Keratinocyte (primary cell): ENCODE data around the gene GIPC3. TPM values are rescaled to one million over a fixed set of nuclear protein-coding genes. Genes with fewer than 3 reads are reported as not detected.

Experiments used
- DNase-seq: peaks from one replicate; pipeline ENCODE4 v3.0.0-alpha.2; 2011; ENCODE audit warnings: low read depth, missing footprints, low spot score
- FAIRE-seq: peaks from 2 replicates; lab custom pipeline; 2011; peaks lifted over from hg19 to GRCh38; lab: Jason Lieb, UNC
- H2AFZ ChIP-seq: 2 replicates; pipeline ENCODE4 v1.6.0; 2012; ENCODE audit warnings: low read length, control low read depth, inconsistent platforms; ENCODE audit not compliant: control insufficient read depth
- H3K27ac ChIP-seq: 2 replicates; pipeline ENCODE4 v1.5.1; 2011; ENCODE audit warnings: low read length; ENCODE audit not compliant: control insufficient read depth, insufficient read depth
- H3K27me3 ChIP-seq: 3 replicates; pipeline ENCODE4 v1.6.0; 2011; ENCODE audit warnings: low read length; ENCODE audit not compliant: control insufficient read depth, insufficient read depth; ENCODE audit errors: extremely low read depth
- H3K36me3 ChIP-seq, 2 experiments: 2 replicates in 1 of 2; 3 replicates in 1 of 2; pipeline ENCODE4 v1.5.1; 2011; ENCODE audit warnings: low read length in 2 of 2, mild to moderate bottlenecking in 1 of 2; ENCODE audit not compliant: control insufficient read depth in 2 of 2, insufficient read depth in 2 of 2; ENCODE audit errors: extremely low read depth in 1 of 2
- H3K4me1 ChIP-seq: 3 replicates; pipeline ENCODE4 v1.5.1; 2011; ENCODE audit warnings: low read length; ENCODE audit not compliant: control insufficient read depth, insufficient read depth; ENCODE audit errors: extremely low read depth
- H3K4me2 ChIP-seq: 3 replicates; pipeline ENCODE4 v1.6.0; 2011; ENCODE audit warnings: low read depth, low read length; ENCODE audit not compliant: control insufficient read depth, insufficient read depth; ENCODE audit errors: extremely low read depth
- H3K4me3 ChIP-seq, 3 experiments: fragments of 200-600 bp in 1 of 3; sonication (generic) in 1 of 3; 2 replicates in 2 of 3; 3 replicates in 1 of 3; pipeline ENCODE4 v1.5.1; 2011 to 2016; ENCODE audit warnings: low read length in 3 of 3, mild to moderate bottlenecking in 3 of 3, control low read depth in 2 of 3, inconsistent platforms in 1 of 3, low read depth in 1 of 3, mixed read lengths in 1 of 3, mixed run types in 1 of 3, moderate library complexity in 1 of 3; ENCODE audit not compliant: control insufficient read depth in 2 of 3, insufficient read depth in 2 of 3; ENCODE audit errors: extremely low read depth in 1 of 3
- H3K79me2 ChIP-seq: 2 replicates; pipeline ENCODE4 v1.6.0; 2012; ENCODE audit warnings: low read length; ENCODE audit not compliant: control insufficient read depth, insufficient read depth
- H3K9ac ChIP-seq: 3 replicates; pipeline ENCODE4 v1.6.0; 2011; ENCODE audit warnings: low read length; ENCODE audit not compliant: control insufficient read depth, insufficient read depth; ENCODE audit errors: extremely low read depth
- H3K9me1 ChIP-seq: 3 replicates; pipeline ENCODE4 v1.6.0; 2011; ENCODE audit warnings: low read length; ENCODE audit not compliant: control insufficient read depth, insufficient read depth; ENCODE audit errors: extremely low read depth
- H3K9me3 ChIP-seq: 2 replicates; pipeline ENCODE4 v1.5.1; 2012; ENCODE audit warnings: low read depth, low read length; ENCODE audit not compliant: control insufficient read depth
- H4K20me1 ChIP-seq: 3 replicates; pipeline ENCODE4 v1.6.0; 2011; ENCODE audit warnings: low read length; ENCODE audit not compliant: control insufficient read depth, insufficient read depth; ENCODE audit errors: extremely low read depth
- CTCF ChIP-seq, 3 experiments: IDR thresholded peaks in 1 of 3; conservative IDR thresholded peaks in 1 of 3; optimal IDR thresholded peaks in 1 of 3; 2 replicates in 2 of 3; 3 replicates in 1 of 3; pipeline versions ENCODE3 to v1.5.1; 2011; ENCODE audit warnings: low read length in 3 of 3, mild to moderate bottlenecking in 3 of 3, moderate library complexity in 2 of 3, control low read depth in 1 of 3, inconsistent platforms in 1 of 3; ENCODE audit not compliant: insufficient read depth in 2 of 3; ENCODE audit errors: extremely low read depth in 1 of 3
- EZH2 ChIP-seq: IDR thresholded peaks from one replicate; pipeline ENCODE4 v1.6.1; 2012; ENCODE audit warnings: inconsistent platforms, mild to moderate bottlenecking, low read length, moderate library complexity
- dilution Hi-C: fragments of 300-500 bp; cut with MboI; formaldehyde crosslinking; loops from one replicate; pipeline ENCODE4 v1.7.0; 2020; ENCODE audit warnings: low sequenced_read_pairs; ENCODE audit not compliant: extremely low pct_ligation_motif_present
- polyA plus RNA-seq, 5 experiments: library from polyadenylated mRNA; depleted of rRNA in 3 of 5; stranded (reverse) in 3 of 5; stranded (forward) in 1 of 5; unstranded in 1 of 5; fragments of >200 nt; gene quantifications; 1 replicate in 1 of 5; 2 replicates in 3 of 5; 3 replicates in 1 of 5; pipeline versions ENCODE4 v1.2.1 to v1.2.3, GENCODE V29; 2011 to 2012; ENCODE audit warnings: missing spikeins in 2 of 5, low read depth in 1 of 5, low replicate concordance in 1 of 5

Gene GIPC3
- polyA plus RNA-seq, 1 donor (not counting 4 experiments of a cell fraction or from before 2014, with no cell fraction given) = not detected

GRCh38 chr19:3545669-3546034, 39.6 kb upstream of the GIPC3 start:
- peak overlapping the region; percentile 30 for H3K4me2 ChIP-seq
- no peak for FAIRE-seq
- no peaks in the 10 kb centered on the region for H3K9me1 ChIP-seq
- H3K4me1 ChIP-seq = peaks cover 9% of the 10 kb centered on the region
- DNase-seq = no peak
- H2AFZ ChIP-seq = no peak overlapping the region
- H3K27ac ChIP-seq = no peak overlapping the region
- H3K27me3 ChIP-seq = no peaks in the 10 kb centered on the region
- H4K20me1 ChIP-seq = peaks cover 4% of the 10 kb centered on the region
- no peak overlapping the region for H3K9ac ChIP-seq
- no peaks in the 10 kb centered on the region for H3K79me2 ChIP-seq
- no peak overlapping the region for H3K4me3 ChIP-seq
- H3K36me3 ChIP-seq = peaks cover 9 to 21% of the 10 kb centered on the region in 2 experiments
- no peaks in the 10 kb centered on the region for H3K9me3 ChIP-seq
- TF ChIP-seq EZH2 (no peak), CTCF (optimal IDR thresholded peaks at IDR 0.05 in 1 of 3, IDR thresholded peaks at IDR 0.05 in 1 of 3, conservative IDR thresholded peaks at IDR 0.05 in 1 of 3; ENCODE audit: extremely low read depth in 1 of 3, insufficient read depth in 2 of 3, low read length in 3 of 3) (no peak)
- dilution Hi-C loops = no loop called here

- dilution Hi-C loops = no loop called here
- H3K36me3 ChIP-seq = peaks cover 9 to 22% of the 10 kb centered on the region in 2 experiments
- no peaks in the 10 kb centered on the region for H3K9me3 ChIP-seq
- no peak overlapping the region for H3K9ac ChIP-seq
- H3K9me1 ChIP-seq = no peaks in the 10 kb centered on the region
- no peaks in the 10 kb centered on the region for H3K27me3 ChIP-seq
- peaks cover 4% of the 10 kb centered on the region for H4K20me1 ChIP-seq
- DNase-seq = no peak
- TF ChIP-seq EZH2 (no peak), CTCF (optimal IDR thresholded peaks at IDR 0.05 in 1 of 3, IDR thresholded peaks at IDR 0.05 in 1 of 3, conservative IDR thresholded peaks at IDR 0.05 in 1 of 3; ENCODE audit: extremely low read depth in 1 of 3, insufficient read depth in 2 of 3, low read length in 3 of 3) (no peak)
- no peak overlapping the region for H3K4me3 ChIP-seq
- H2AFZ ChIP-seq = no peak overlapping the region
- H3K4me1 ChIP-seq = peaks cover 9% of the 10 kb centered on the region
- H3K27ac ChIP-seq = no peak overlapping the region
- peaks cover 3% of the 10 kb centered on the region for H3K79me2 ChIP-seq
- no peak overlapping the region for H3K4me2 ChIP-seq
- no peak for FAIRE-seq
Observed at GRCh38 chr19:3546119-3546518, 39.2 kb upstream of the GIPC3 start.
